OCI-LY3 (cell line): Measurements from ENCODE around the gene DCAF4.

Experiments used
- EZH2phosphoT487 ChIP-seq: fragments of 200-600 bp; shearing (Covaris generic); IDR thresholded peaks from 2 replicates; pipeline ENCODE4 v1.6.1; 2018; ENCODE audit warnings: antibody characterized with exemption, mixed run types, low read depth
- TF ChIP-seq, protein P1 (sequence below): fragments of 200-600, 300-600 bp; sonication (generic); IDR thresholded peaks from 2 replicates; pipeline ENCODE4 v1.5.1; 2014; ENCODE audit warnings: antibody characterized with exemption, low read length, low read depth

DNA sequence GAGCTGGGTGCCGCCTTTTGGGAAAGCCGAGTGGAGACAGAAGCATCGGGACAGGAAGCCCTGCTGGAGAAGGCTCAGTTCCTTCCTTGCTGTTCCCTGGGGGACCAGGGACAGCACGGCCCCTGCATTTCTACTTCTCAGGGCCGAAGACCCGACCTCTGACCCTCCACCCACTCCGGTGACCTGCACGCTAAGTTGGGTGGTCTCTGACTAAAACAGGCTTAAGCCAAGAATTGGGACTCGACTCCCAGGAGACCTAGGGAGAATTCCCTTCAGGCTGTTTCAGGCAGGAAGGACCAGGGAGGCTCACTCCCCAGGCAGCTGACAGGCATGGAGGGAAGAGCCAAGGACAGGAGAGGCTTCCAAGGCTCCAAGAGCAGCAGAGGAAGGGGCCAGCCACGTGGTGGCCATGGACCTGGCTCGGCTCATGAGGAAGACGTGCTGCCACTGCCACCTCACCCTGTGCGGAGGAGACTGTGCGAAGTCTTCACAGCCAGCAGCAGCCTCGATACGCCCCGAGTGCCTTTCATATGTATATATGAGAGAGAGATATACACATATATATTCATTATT, 43.9 kb downstream of the DCAF4 start:
- no peak for TF ChIP-seq EZH2phosphoT487
- TF ChIP-seq, protein P1, sequence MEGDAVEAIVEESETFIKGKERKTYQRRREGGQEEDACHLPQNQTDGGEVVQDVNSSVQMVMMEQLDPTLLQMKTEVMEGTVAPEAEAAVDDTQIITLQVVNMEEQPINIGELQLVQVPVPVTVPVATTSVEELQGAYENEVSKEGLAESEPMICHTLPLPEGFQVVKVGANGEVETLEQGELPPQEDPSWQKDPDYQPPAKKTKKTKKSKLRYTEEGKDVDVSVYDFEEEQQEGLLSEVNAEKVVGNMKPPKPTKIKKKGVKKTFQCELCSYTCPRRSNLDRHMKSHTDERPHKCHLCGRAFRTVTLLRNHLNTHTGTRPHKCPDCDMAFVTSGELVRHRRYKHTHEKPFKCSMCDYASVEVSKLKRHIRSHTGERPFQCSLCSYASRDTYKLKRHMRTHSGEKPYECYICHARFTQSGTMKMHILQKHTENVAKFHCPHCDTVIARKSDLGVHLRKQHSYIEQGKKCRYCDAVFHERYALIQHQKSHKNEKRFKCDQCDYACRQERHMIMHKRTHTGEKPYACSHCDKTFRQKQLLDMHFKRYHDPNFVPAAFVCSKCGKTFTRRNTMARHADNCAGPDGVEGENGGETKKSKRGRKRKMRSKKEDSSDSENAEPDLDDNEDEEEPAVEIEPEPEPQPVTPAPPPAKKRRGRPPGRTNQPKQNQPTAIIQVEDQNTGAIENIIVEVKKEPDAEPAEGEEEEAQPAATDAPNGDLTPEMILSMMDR = no peak
